OCI-LY7 (cell line): ENCODE data around the gene KRTAP5-2.

Experiments
- CTCF ChIP-seq: fragments of 200-600 bp; sonication (generic); conservative IDR thresholded peaks from 2 replicates; pipeline ENCODE4 v1.5.1; 2014; ENCODE audit warnings: mild to moderate bottlenecking, antibody characterized with exemption, low read length, moderate library complexity, mixed read lengths
- EZH2phosphoT487 ChIP-seq: fragments of 200-600 bp; sonication (generic); IDR thresholded peaks from 2 replicates; pipeline ENCODE4 v1.6.1; 2018; ENCODE audit warnings: low read depth, borderline replicate concordance, mild to moderate bottlenecking, mixed run types, antibody characterized with exemption, low read length, moderate library complexity, mixed read lengths

GRCh38 chr11:1633864-1634263 lies 35.8 kb upstream of the KRTAP5-2 start:
- TF ChIP-seq CTCF, result no peak
- no peak for TF ChIP-seq EZH2phosphoT487
